Subcutaneous abdominal adipose tissue (tissue), 5 donors: Measurements from ENCODE around the gene FARP1.

ENCODE experiments used
- H3K27ac ChIP-seq: one replicate; pipeline ENCODE4 v1.7.0; 2013; ENCODE audit warnings: low read depth, mild to moderate bottlenecking, inconsistent platforms, low read length, moderate library complexity
- H3K27me3 ChIP-seq, 5 donors: one replicate each; pipeline ENCODE4 v1.7.0; 2013; ENCODE audit warnings: low read length in 5 of 5, inconsistent platforms in 1 of 5; ENCODE audit not compliant: control insufficient read depth in 5 of 5, insufficient read depth in 4 of 5
- H3K36me3 ChIP-seq, 5 donors: one replicate each; pipeline ENCODE4 v1.7.0; 2013; ENCODE audit warnings: low read length in 5 of 5; ENCODE audit not compliant: control insufficient read depth in 5 of 5, insufficient read depth in 5 of 5
- H3K4me1 ChIP-seq, 5 donors: one replicate each; pipeline ENCODE4 v1.7.0; 2013; ENCODE audit warnings: low read length in 5 of 5, mild to moderate bottlenecking in 3 of 5, moderate library complexity in 1 of 5; ENCODE audit not compliant: control insufficient read depth in 5 of 5, insufficient read depth in 5 of 5
- H3K4me3 ChIP-seq, 5 donors: one replicate each; pipeline ENCODE4 v1.7.0; 2013; ENCODE audit warnings: low read length in 5 of 5, low read depth in 1 of 5
- H3K9ac ChIP-seq, 5 donors: one replicate each; pipeline ENCODE4 v1.7.0; 2013; ENCODE audit warnings: low read length in 5 of 5, mild to moderate bottlenecking in 4 of 5, moderate library complexity in 3 of 5
- H3K9me3 ChIP-seq, 5 donors: one replicate each; pipeline ENCODE4 v1.7.0; 2013; ENCODE audit warnings: low read length in 5 of 5; ENCODE audit not compliant: control insufficient read depth in 5 of 5
- donor health status: healthy.
- donor health status: healthy.
- donor health status: healthy.
- donor health status: healthy.
- donor health status: healthy.

FARP1 gene

DNA sequence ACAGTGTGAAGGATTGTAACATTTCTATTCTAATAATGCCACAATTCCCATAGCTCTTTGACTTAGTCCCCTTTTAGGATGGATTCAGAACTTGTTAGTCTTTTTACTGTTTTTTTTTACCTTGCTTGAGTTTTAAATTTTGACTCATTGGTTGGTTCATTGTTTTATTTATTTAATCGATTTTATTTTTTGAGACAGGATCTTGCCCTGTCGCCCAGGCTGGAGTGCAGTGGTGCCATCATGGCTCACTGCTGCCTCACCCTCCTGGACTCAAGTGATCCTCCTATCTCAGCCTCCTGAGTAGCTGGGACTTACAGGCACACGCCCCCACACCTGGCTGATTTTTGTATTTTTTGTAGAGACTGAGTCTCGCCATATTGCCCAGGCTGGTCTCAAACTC lies 39.3 kb downstream of the FARP1 start:
- H3K27me3 ChIP-seq = no peaks in the 10 kb centered on the region
- no peak overlapping the region for H3K9ac ChIP-seq
- no peak overlapping the region for H3K4me3 ChIP-seq
- H3K27ac ChIP-seq = no peak overlapping the region
- H3K9me3 ChIP-seq = no peaks in the 10 kb centered on the region
- H3K36me3 ChIP-seq = no peaks in the 10 kb centered on the region
- no peaks in the 10 kb centered on the region for H3K4me1 ChIP-seq

DNA sequence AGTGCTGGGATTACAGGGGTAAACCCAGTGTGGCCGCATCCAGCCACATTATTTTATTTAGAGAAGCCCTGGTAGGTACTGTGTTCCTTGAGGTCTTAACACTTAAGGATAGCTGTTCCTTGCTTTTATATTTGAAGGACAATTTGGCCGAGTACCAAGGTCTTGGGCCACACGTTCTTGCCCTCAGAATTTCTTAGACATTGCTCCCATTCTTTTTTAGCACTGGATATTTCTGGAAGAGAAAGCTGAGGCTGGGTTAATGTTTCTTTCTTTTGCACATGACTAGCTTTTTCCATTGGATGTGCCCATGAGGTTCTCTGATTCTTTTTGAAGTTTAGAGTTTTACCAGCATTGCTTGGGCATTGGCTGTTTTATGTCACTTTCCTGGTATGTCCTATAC lies 39.7 kb downstream of the FARP1 start:
- Histone ChIP-seq H3K36me3 (no peaks in the 10 kb centered on the region), H3K27ac (no peak overlapping the region)

GRCh38 chr13:98184792-98185191 lies 41.9 kb downstream of the FARP1 start:
- H3K9ac ChIP-seq = no peak overlapping the region
- no peaks in the 10 kb centered on the region for H3K27me3 ChIP-seq
- H3K27ac ChIP-seq = no peak overlapping the region
- no peaks in the 10 kb centered on the region for H3K9me3 ChIP-seq
- H3K36me3 ChIP-seq = no peaks in the 10 kb centered on the region
- peaks cover 0 to 3% (median 0%) of the 10 kb centered on the region in 5 donors for H3K4me1 ChIP-seq
- H3K4me3 ChIP-seq = no peak overlapping the region

More for the DNA sequence above, 39.7 kb downstream of the FARP1 start:
- Histone ChIP-seq H3K4me1 (no peaks in the 10 kb centered on the region), H3K27me3 (no peaks in the 10 kb centered on the region), H3K4me3 (no peak overlapping the region), H3K9ac (no peak overlapping the region), H3K9me3 (no peaks in the 10 kb centered on the region)

- no peaks in the 10 kb centered on the region for H3K27me3 ChIP-seq
- no peak overlapping the region for H3K9ac ChIP-seq
- H3K9me3 ChIP-seq = no peaks in the 10 kb centered on the region
- no peak overlapping the region for H3K4me3 ChIP-seq
- H3K27ac ChIP-seq = no peak overlapping the region
- H3K36me3 ChIP-seq = no peaks in the 10 kb centered on the region
- peaks cover 0 to 9% (median 3%) of the 10 kb centered on the region in 5 donors for H3K4me1 ChIP-seq
Measured at GRCh38 chr13:98187155-98187964, 44.5 kb downstream of the FARP1 start.

GRCh38 chr13:98187965-98188261 lies 45.0 kb downstream of the FARP1 start:
- Histone ChIP-seq H3K27me3 (no peaks in the 10 kb centered on the region), H3K36me3 (no peaks in the 10 kb centered on the region), H3K27ac (no peak overlapping the region), H3K9ac (no peak overlapping the region), H3K4me3 (no peak overlapping the region), H3K4me1 (peaks cover 0 to 9% (median 3%) of the 10 kb centered on the region in 5 donors), H3K9me3 (no peaks in the 10 kb centered on the region)

GRCh38 chr13:98188544-98189166 lies 45.8 kb downstream of the FARP1 start:
- H3K4me3 ChIP-seq = no peak overlapping the region
- no peak overlapping the region for H3K9ac ChIP-seq
- no peaks in the 10 kb centered on the region for H3K9me3 ChIP-seq
- no peak overlapping the region for H3K27ac ChIP-seq
- H3K27me3 ChIP-seq = no peaks in the 10 kb centered on the region
- peaks cover 0 to 9% (median 3%) of the 10 kb centered on the region in 5 donors for H3K4me1 ChIP-seq
- H3K36me3 ChIP-seq = no peaks in the 10 kb centered on the region

DNA sequence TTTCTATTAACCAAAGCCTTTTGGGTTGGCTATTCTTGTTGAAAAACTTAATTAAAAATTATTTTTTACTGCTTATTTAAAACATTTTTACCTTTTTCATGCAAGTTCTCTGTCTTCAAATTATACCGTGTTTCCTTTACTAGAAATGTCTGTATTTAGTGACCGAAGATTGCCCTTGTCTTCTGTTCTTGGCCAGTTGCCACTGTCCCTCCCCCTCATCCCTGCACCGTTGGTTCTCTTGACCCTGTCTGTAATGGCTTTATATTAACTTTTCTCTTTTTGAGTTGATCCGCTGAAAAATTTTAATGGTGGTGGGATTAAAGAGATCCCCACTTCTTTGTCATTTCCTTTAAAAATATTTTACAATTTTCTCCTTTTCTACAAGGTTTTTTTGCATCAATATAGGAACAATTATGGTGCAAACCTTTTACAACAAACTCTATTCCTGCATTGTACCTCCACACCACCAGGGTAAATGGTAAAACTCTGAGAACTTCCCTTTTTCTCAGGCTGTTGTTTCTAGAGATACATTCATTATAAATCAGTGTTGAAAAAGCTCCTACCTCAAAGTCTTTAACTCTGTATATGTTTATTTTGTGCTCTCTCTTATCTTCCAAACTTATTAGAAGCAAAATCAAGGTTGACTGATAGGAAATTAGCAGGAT lies 47.1 kb downstream of the FARP1 start:
- Histone ChIP-seq H3K36me3 (no peaks in the 10 kb centered on the region), H3K9ac (no peak overlapping the region), H3K4me1 (peaks cover 0 to 9% (median 3%) of the 10 kb centered on the region in 5 donors), H3K27ac (no peak overlapping the region), H3K9me3 (no peaks in the 10 kb centered on the region), H3K27me3 (no peaks in the 10 kb centered on the region), H3K4me3 (no peak overlapping the region)

- no peaks in the 10 kb centered on the region for H3K9me3 ChIP-seq
- H3K4me3 ChIP-seq = no peak overlapping the region
- H3K9ac ChIP-seq = no peak overlapping the region
- H3K36me3 ChIP-seq = no peaks in the 10 kb centered on the region
- peaks cover 0 to 9% (median 3%) of the 10 kb centered on the region in 5 donors for H3K4me1 ChIP-seq
- H3K27me3 ChIP-seq = no peaks in the 10 kb centered on the region
- H3K27ac ChIP-seq = no peak overlapping the region
Measured at GRCh38 chr13:98190889-98191444, 48.1 kb downstream of the FARP1 start.

DNA sequence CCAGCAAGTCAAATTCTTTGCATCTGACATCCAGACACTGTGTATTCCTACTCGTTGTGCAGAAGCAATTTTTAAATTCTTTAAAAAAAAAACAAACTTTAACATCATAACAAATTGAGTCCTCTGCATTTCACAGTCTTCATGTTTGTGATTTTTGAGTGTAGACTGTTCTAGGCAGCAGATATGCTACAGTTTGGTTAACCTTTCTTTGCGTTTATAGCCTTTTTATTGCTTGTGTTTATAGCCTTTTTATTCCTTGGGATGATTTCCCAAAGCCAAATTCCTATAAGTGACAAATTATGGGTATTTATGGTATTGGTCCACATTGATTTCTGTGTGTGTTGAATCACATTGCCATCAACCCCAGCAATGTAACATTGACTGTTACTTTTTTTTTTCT lies 49.1 kb downstream of the FARP1 start:
- no peak overlapping the region for H3K27ac ChIP-seq
- H3K4me1 ChIP-seq = peaks cover 0 to 9% (median 3%) of the 10 kb centered on the region in 5 donors
- no peaks in the 10 kb centered on the region for H3K27me3 ChIP-seq
- no peaks in the 10 kb centered on the region for H3K9me3 ChIP-seq
- no peak overlapping the region for H3K4me3 ChIP-seq
- no peaks in the 10 kb centered on the region for H3K36me3 ChIP-seq
- no peak overlapping the region for H3K9ac ChIP-seq
